HepG2 (cell line): ENCODE measurements around the gene TOP3B. TPM values are rescaled to one million over a fixed set of nuclear protein-coding genes. Genes with fewer than 3 reads are reported as not detected.

Experiments used
- ATAC-seq: fragments of 200-7000 bp; cut with Tn5 transposase; 3 replicates; pipeline ENCODE4 v1.9.1; 2020; ENCODE audit warnings: mild to moderate bottlenecking, moderate library complexity
- BruUV-seq: library from RNA; stranded (reverse); fragments of 400-500 nt; replicated peaks from 2 replicates; lab custom pipeline; 2021; lab: Mats Ljungman, UMichigan
- CTCF ChIA-PET: fragments of 300-600 bp; formaldehyde crosslinking; extraction: SDS; loops from one replicate; lab custom pipeline; 2021; ENCODE audit warnings: low total read pairs, inconsistent platforms, low intra/inter-chr PET ratio; lab: Yijun Ruan, JAX
- POLR2A ChIA-PET: fragments of 350-600 bp; sonication (Branson Sonifier 250); formaldehyde crosslinking; loops from one replicate; lab custom pipeline; 2020; ENCODE audit warnings: antibody characterized with exemption, inconsistent platforms; lab: Yijun Ruan, JAX
- DNase-seq: peaks from one replicate; pipeline ENCODE4 v3.0.0-alpha.2; 2015; ENCODE audit warnings: low spot score
- FAIRE-seq: peaks from 3 replicates; lab custom pipeline; 2011; peaks lifted over from hg19 to GRCh38; lab: Jason Lieb, UNC
- H2AFZ ChIP-seq: one replicate; pipeline ENCODE4 v1.6.1; 2011; ENCODE audit warnings: low read length, inconsistent platforms
- H3K27ac ChIP-seq: fragments of 300-600 bp; 3 replicates; pipeline ENCODE4 v1.8.0; 2011; ENCODE audit warnings: mixed run types, mild to moderate bottlenecking, mixed read lengths, low read length, inconsistent platforms; ENCODE audit not compliant: insufficient read depth; ENCODE audit errors: extremely low read length
- H3K27me3 ChIP-seq, 2 experiments: fragments of 200-600 bp in 1 of 2; 2 replicates in 1 of 2; 3 replicates in 1 of 2; pipeline versions ENCODE4 v1.6.0 to v1.8.0; 2011; ENCODE audit warnings: low read length in 2 of 2, mild to moderate bottlenecking in 2 of 2, moderate library complexity in 2 of 2, inconsistent platforms in 1 of 2; ENCODE audit not compliant: insufficient read depth in 2 of 2, control insufficient read depth in 1 of 2
- H3K36me3 ChIP-seq, 2 experiments: fragments of 200-600 bp in 1 of 2; replicated peaks in 1 of 2; 2 replicates in 1 of 2; 3 replicates in 1 of 2; pipeline versions ENCODE4 v1.5.1 to v1.8.0; 2011; ENCODE audit warnings: low read length in 2 of 2, inconsistent platforms in 1 of 2; ENCODE audit not compliant: insufficient read depth in 2 of 2, control insufficient read depth in 1 of 2
- H3K4me1 ChIP-seq: 2 replicates; pipeline ENCODE4 v1.5.1; 2012; ENCODE audit warnings: low read length, inconsistent platforms; ENCODE audit not compliant: insufficient read depth
- H3K4me2 ChIP-seq: 2 replicates; pipeline ENCODE4 v1.6.0; 2011; ENCODE audit warnings: low read depth, low read length, inconsistent platforms
- H3K4me3 ChIP-seq, 3 experiments: fragments of 200-600 bp in 1 of 3; sonication (generic), shearing (Covaris generic) in 1 of 3; replicated peaks in 1 of 3; 2 replicates each; pipeline ENCODE4 v1.5.1; 2011 to 2016; ENCODE audit warnings: low read length in 3 of 3, inconsistent platforms in 2 of 3, low read depth in 2 of 3, mild to moderate bottlenecking in 2 of 3, control low read depth in 1 of 3, mixed read lengths in 1 of 3; ENCODE audit not compliant: insufficient read depth in 1 of 3
- H3K79me2 ChIP-seq: one replicate; pipeline ENCODE4 v1.6.1; 2011; ENCODE audit warnings: low read length, inconsistent platforms; ENCODE audit not compliant: insufficient read depth
- H3K9ac ChIP-seq: 2 replicates; pipeline ENCODE4 v1.6.0; 2011; ENCODE audit warnings: mild to moderate bottlenecking, low read depth, low read length, inconsistent platforms; ENCODE audit not compliant: insufficient read depth
- H3K9me3 ChIP-seq: 2 replicates; pipeline ENCODE4 v1.5.1; 2012; ENCODE audit warnings: mild to moderate bottlenecking, low read length
- H4K20me1 ChIP-seq: 2 replicates; pipeline ENCODE4 v1.6.0; 2011; ENCODE audit warnings: inconsistent platforms, mild to moderate bottlenecking, low read length, moderate library complexity; ENCODE audit not compliant: insufficient read depth
- FLYWCH1 ChIP-seq: sonication (generic); formaldehyde crosslinking; IDR thresholded peaks from 2 replicates; pipeline ENCODE4 v1.8.1; 2023; ENCODE audit warnings: mild to moderate bottlenecking, missing genetic modification reagents
- HNRNPK ChIP-seq: fragments of 200-400 bp; formaldehyde crosslinking; IDR thresholded peaks from 2 replicates; pipeline ENCODE4 v1.6.1; 2018; ENCODE audit warnings: low read length, low read depth, moderate library complexity, mild to moderate bottlenecking; ENCODE audit not compliant: poor library complexity, severe bottlenecking
- MTF1 ChIP-seq: sonication (generic); formaldehyde crosslinking; IDR thresholded peaks from 2 replicates; pipeline ENCODE4 v1.5.0; 2020; ENCODE audit warnings: missing genetic modification reagents
- NKX3-1 ChIP-seq: sonication (generic); formaldehyde crosslinking; IDR thresholded peaks from 2 replicates; pipeline ENCODE4 v1.5.0; 2020; ENCODE audit warnings: missing genetic modification reagents
- RFX5 ChIP-seq: IDR thresholded peaks from 2 replicates; pipeline ENCODE4 v1.6.1; 2011; ENCODE audit warnings: low read depth, low read length, improper control_type of control experiment
- RXRB ChIP-seq: IDR thresholded peaks from 2 replicates; pipeline ENCODE4 v1.6.1; 2016; ENCODE audit warnings: borderline replicate concordance, missing genetic modification reagents, missing compliant biosample characterization
- SRF ChIP-seq: IDR thresholded peaks from 2 replicates; pipeline ENCODE4 v1.6.1; 2011; ENCODE audit warnings: mild to moderate bottlenecking, low read depth, low read length, moderate library complexity
- ZKSCAN1 ChIP-seq: fragments of 150-350 bp; IDR thresholded peaks from 2 replicates; pipeline ENCODE4 v1.6.1; 2014; ENCODE audit warnings: low read length
- ZNF570 ChIP-seq: sonication (generic); formaldehyde crosslinking; IDR thresholded peaks from 2 replicates; pipeline ENCODE4 v1.4.0; 2020; ENCODE audit warnings: mild to moderate bottlenecking, missing genetic modification reagents, borderline replicate concordance
- ZNF672 ChIP-seq: sonication (generic); formaldehyde crosslinking; IDR thresholded peaks from 2 replicates; pipeline ENCODE4 v1.8.1; 2022; ENCODE audit warnings: missing genetic modification reagents
- WGBS: methylation state at CpG from one replicate; pipeline ENCODE4 v1.1.6; 2017; ENCODE audit warnings: low lambda C conversion rate; 5-methylcytosine and 5-hydroxymethylcytosine counted together
- in situ Hi-C: cut with HindIII; loops from 2 replicates; pipeline ENCODE4 v1.10.0; 2017; ENCODE audit warnings: low pct_unique_long_range_greater_than_20kb; ENCODE audit not compliant: extremely low pct_ligation_motif_present
- intact Hi-C: fragments of 100-400 bp; cut with micrococcal nuclease; formaldehyde crosslinking; loops from one replicate; pipeline ENCODE4 v1.10.0; 2022; ENCODE audit not compliant: unreplicated experiment
- polyA plus RNA-seq, 8 experiments: library from polyadenylated mRNA; depleted of rRNA in 3 of 8; stranded (reverse) in 7 of 8; unstranded in 1 of 8; fragments of >200 nt; fragmentation: Illumina TruSeq in 4 of 8; extraction: Trizol in 4 of 8; gene quantifications; 2 replicates each; pipeline versions ENCODE4 v1.2.1 to v1.2.3, GENCODE V29; 2011 to 2016; ENCODE audit warnings: low read depth in 4 of 8, missing spikeins in 1 of 8, mixed read lengths in 1 of 8; ENCODE audit not compliant: insufficient read depth in 1 of 8
- total RNA-seq, 5 experiments: library from RNA; depleted of rRNA; stranded (reverse); fragments of >200 nt; fragmentation: Illumina TruSeq; extraction: Trizol; gene quantifications; 2 replicates each; pipeline ENCODE4 v1.2.3, GENCODE V29; 2016; ENCODE audit warnings: low read depth in 1 of 5
- TF ChIP-seq, protein P1 (sequence below): sonication (generic); formaldehyde crosslinking; IDR thresholded peaks from 2 replicates; pipeline ENCODE4 v1.4.0; 2020; ENCODE audit warnings: mild to moderate bottlenecking, low read depth, missing genetic modification reagents
- TF ChIP-seq, protein P2 (sequence below): sonication (generic); formaldehyde crosslinking; IDR thresholded peaks from 2 replicates; pipeline ENCODE4 v1.4.0; 2020; ENCODE audit warnings: missing genetic modification reagents
- TF ChIP-seq, protein P3 (sequence below): IDR thresholded peaks from 2 replicates; pipeline ENCODE4 v1.6.1; 2016; ENCODE audit warnings: missing genetic modification reagents, missing compliant biosample characterization
- TF ChIP-seq, protein P4 (sequence below): IDR thresholded peaks from 2 replicates; pipeline ENCODE4 v1.6.1; 2016; ENCODE audit warnings: missing compliant biosample characterization, missing genetic modification reagents, borderline replicate concordance

TOP3B gene
- total and polyA plus RNA-seq, 2 of the 13 experiments (the other 11 are each of a cell fraction or from before 2014, with no cell fraction given): 28.5 to 29.7 TPM

DNA sequence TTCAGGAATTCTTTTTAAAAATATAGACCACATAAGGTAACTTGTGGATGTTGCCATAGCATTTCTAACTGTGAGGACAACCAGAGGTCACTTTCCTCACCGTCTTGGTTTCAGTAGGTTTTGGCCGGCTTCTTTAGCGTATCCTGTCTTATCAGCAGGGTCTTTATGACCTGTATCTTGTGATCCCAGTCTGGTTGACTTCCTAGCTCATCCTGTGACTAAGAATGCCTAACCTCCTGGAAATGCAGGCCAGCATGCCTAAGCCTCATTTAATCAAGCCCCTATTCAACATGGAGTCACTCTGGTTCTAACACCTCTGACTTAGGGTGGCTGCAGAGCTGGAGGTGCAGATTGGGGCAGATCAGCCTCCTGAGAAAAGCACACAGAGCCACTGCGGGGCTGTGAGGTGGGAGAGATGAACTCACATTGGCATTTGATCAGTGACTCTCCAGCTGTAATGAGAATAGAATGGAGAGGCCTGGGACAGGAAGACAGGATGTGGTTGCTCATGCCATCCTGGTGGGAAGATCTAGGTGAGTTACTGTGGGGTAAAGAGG, 41.1 kb upstream of the TOP3B start (continued):
- TF ChIP-seq RFX5: no peak

DNA sequence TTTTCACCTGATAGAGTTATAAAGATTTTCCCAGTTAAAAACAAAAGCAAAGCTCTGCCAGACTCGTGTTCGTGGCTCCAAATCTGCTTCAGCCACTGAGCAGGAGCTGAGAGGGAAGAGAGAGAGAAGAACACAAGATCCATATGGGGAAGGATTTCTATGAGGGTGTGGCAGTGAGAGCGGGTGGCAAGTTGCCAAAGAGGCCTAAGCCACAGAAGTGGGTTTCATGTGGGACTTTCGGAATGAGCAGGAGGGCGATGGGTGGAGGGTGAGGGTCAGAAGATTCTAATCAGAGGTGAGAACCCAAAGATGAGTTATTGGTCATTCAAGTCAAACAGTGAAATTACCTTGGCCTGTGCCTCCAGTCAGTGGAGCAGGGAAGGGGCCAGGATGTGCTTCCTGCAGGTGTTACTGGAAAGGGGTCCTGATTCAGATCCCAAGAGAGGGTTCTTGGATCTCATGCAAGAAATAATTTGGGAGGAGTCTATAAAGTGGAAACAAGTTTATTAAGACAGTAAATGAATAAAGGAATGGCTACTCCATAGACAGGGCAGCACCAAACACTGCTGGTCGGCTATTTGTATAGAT, 40.5 kb upstream of the TOP3B start:
- POLR2A ChIA-PET: no interaction called here
- no peak for ATAC-seq
- H3K27ac ChIP-seq: no peak overlapping the region

More for the DNA sequence above, 40.5 kb upstream of the TOP3B start:
- no peak overlapping the region for H3K4me2 ChIP-seq
- no peak overlapping the region for H3K9ac ChIP-seq
- H4K20me1 ChIP-seq: no peaks in the 10 kb centered on the region
- no peak overlapping the region for H2AFZ ChIP-seq
- peaks cover 0 to 33% of the 10 kb centered on the region in 2 experiments; a peak in 4 of 5 replicates for H3K27me3 ChIP-seq
- FAIRE-seq (no peak), DNase-seq (no peak)
- no peaks in the 10 kb centered on the region for H3K4me1 ChIP-seq
- 25% methylated on average over 6 of the region's 6 CpGs for WGBS
- in situ Hi-C loops: no loop called here
- H3K4me3 ChIP-seq: no peak overlapping the region
- H3K36me3 ChIP-seq: no peaks in the 10 kb centered on the region
- CTCF ChIA-PET: no interaction called here
- intact Hi-C loops: no loop called here
- H3K79me2 ChIP-seq: no peaks in the 10 kb centered on the region
- BruUV-seq: no TSS peak
- TF ChIP-seq, protein P1, sequence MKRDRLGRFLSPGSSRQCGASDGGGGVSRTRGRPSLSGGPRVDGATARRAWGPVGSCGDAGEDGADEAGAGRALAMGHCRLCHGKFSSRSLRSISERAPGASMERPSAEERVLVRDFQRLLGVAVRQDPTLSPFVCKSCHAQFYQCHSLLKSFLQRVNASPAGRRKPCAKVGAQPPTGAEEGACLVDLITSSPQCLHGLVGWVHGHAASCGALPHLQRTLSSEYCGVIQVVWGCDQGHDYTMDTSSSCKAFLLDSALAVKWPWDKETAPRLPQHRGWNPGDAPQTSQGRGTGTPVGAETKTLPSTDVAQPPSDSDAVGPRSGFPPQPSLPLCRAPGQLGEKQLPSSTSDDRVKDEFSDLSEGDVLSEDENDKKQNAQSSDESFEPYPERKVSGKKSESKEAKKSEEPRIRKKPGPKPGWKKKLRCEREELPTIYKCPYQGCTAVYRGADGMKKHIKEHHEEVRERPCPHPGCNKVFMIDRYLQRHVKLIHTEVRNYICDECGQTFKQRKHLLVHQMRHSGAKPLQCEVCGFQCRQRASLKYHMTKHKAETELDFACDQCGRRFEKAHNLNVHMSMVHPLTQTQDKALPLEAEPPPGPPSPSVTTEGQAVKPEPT (CRISPR knock-in tag): no peak
- TF ChIP-seq MTF1 (CRISPR knock-in tag): no peak
- no peak for TF ChIP-seq ZNF570 (CRISPR knock-in tag)
- TF ChIP-seq SRF: no peak
- no peak for TF ChIP-seq RXRB (CRISPR knock-in tag)
- TF ChIP-seq HNRNPK: no peak
- TF ChIP-seq, protein P2, sequence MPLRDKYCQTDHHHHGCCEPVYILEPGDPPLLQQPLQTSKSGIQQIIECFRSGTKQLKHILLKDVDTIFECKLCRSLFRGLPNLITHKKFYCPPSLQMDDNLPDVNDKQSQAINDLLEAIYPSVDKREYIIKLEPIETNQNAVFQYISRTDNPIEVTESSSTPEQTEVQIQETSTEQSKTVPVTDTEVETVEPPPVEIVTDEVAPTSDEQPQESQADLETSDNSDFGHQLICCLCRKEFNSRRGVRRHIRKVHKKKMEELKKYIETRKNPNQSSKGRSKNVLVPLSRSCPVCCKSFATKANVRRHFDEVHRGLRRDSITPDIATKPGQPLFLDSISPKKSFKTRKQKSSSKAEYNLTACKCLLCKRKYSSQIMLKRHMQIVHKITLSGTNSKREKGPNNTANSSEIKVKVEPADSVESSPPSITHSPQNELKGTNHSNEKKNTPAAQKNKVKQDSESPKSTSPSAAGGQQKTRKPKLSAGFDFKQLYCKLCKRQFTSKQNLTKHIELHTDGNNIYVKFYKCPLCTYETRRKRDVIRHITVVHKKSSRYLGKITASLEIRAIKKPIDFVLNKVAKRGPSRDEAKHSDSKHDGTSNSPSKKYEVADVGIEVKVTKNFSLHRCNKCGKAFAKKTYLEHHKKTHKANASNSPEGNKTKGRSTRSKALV (CRISPR knock-in tag): no peak
- no peak for TF ChIP-seq ZNF672 (CRISPR knock-in tag)
- no peak for TF ChIP-seq NKX3-1 (CRISPR knock-in tag)
- TF ChIP-seq FLYWCH1 (CRISPR knock-in tag): no peak
- TF ChIP-seq, protein P3, sequence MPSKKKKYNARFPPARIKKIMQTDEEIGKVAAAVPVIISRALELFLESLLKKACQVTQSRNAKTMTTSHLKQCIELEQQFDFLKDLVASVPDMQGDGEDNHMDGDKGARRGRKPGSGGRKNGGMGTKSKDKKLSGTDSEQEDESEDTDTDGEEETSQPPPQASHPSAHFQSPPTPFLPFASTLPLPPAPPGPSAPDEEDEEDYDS: no peak
- TF ChIP-seq, protein P4, sequence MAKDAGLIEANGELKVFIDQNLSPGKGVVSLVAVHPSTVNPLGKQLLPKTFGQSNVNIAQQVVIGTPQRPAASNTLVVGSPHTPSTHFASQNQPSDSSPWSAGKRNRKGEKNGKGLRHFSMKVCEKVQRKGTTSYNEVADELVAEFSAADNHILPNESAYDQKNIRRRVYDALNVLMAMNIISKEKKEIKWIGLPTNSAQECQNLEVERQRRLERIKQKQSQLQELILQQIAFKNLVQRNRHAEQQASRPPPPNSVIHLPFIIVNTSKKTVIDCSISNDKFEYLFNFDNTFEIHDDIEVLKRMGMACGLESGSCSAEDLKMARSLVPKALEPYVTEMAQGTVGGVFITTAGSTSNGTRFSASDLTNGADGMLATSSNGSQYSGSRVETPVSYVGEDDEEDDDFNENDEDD (CRISPR knock-in tag): no peak
- TF ChIP-seq ZKSCAN1: no peak
- TF ChIP-seq, all 625 proteins: peak for 0
- no peaks in the 10 kb centered on the region for H3K9me3 ChIP-seq
